CD4-positive, alpha-beta memory T cell (primary cell): ENCODE data around the gene MIEF2. TPM values are rescaled to one million over a fixed set of nuclear protein-coding genes. Genes with fewer than 3 reads are reported as not detected.
"Not testable (repeated sequence)": the region's sequence is repeated elsewhere in the genome, so short reads cannot be mapped to it uniquely, and the experiment has no call there.

ENCODE experiments used
- CTCF ChIA-PET: fragments of 350-600 bp; sonication (Branson Sonifier 250); formaldehyde crosslinking; loops from one replicate; lab custom pipeline; 2021; ENCODE audit warnings: inconsistent platforms; ENCODE audit not compliant: partially characterized antibody; lab: Charles Lee
- POLR2A ChIA-PET: fragments of 350-600 bp; sonication (Branson Sonifier 250); formaldehyde crosslinking; loops from one replicate; lab custom pipeline; 2021; ENCODE audit not compliant: partially characterized antibody; lab: Charles Lee
- DNase-seq, 5 donors: peaks; one replicate each; pipeline versions ENCODE4 v3.0.0 to v3.0.0-alpha.2; 2020 to 2022; ENCODE audit warnings: mixed read lengths in 1 of 5
- H3K27ac ChIP-seq: one replicate; pipeline ENCODE4 v1.7.0; 2013; ENCODE audit warnings: low read depth, low read length
- H3K27me3 ChIP-seq: 2 replicates; pipeline ENCODE4 v1.7.0; 2013; ENCODE audit warnings: mild to moderate bottlenecking, low read length, moderate library complexity; ENCODE audit not compliant: insufficient read depth
- H3K36me3 ChIP-seq: 2 replicates; pipeline ENCODE4 v1.7.0; 2013; ENCODE audit warnings: mild to moderate bottlenecking, low read length, moderate library complexity; ENCODE audit not compliant: insufficient read depth
- H3K4me1 ChIP-seq: 2 replicates; pipeline ENCODE4 v1.7.0; 2013; ENCODE audit warnings: mild to moderate bottlenecking, low read length, moderate library complexity; ENCODE audit not compliant: insufficient read depth
- H3K4me3 ChIP-seq, 2 donors: one replicate each; pipeline ENCODE4 v1.7.0; 2013; ENCODE audit warnings: low read length in 2 of 2, mild to moderate bottlenecking in 1 of 2
- H3K9me3 ChIP-seq, 2 donors: one replicate each; pipeline ENCODE4 v1.7.0; 2013; ENCODE audit warnings: low read length in 2 of 2, control low read depth in 1 of 2; ENCODE audit not compliant: control insufficient read depth in 1 of 2
- H3K27ac Mint-ChIP-seq, 7 donors: one replicate each; pipeline ENCODE4 v1.8.0; 2020 to 2021; ENCODE audit warnings: mixed read lengths in 7 of 7, mild to moderate bottlenecking in 6 of 7, inconsistent platforms in 3 of 7, moderate library complexity in 3 of 7
- H3K27me3 Mint-ChIP-seq, 2 donors: one replicate each; pipeline ENCODE4 v1.8.0; 2020 to 2021; ENCODE audit warnings: mixed read lengths in 2 of 2
- H3K36me3 Mint-ChIP-seq, 2 donors: one replicate each; pipeline ENCODE4 v1.8.0; 2020 to 2021; ENCODE audit warnings: mixed read lengths in 2 of 2, inconsistent platforms in 1 of 2, mild to moderate bottlenecking in 1 of 2
- H3K4me1 Mint-ChIP-seq, 4 donors: one replicate each; pipeline ENCODE4 v1.8.0; 2020 to 2021; ENCODE audit warnings: mixed read lengths in 4 of 4, mild to moderate bottlenecking in 1 of 4
- H3K4me3 Mint-ChIP-seq, 8 donors: one replicate each; pipeline ENCODE4 v1.8.0; 2020 to 2021; ENCODE audit warnings: mixed read lengths in 8 of 8, mild to moderate bottlenecking in 7 of 8, moderate library complexity in 6 of 8, inconsistent platforms in 3 of 8
- H3K9me3 Mint-ChIP-seq, 8 donors: one replicate each; pipeline ENCODE4 v1.8.0; 2020 to 2021; ENCODE audit warnings: mixed read lengths in 8 of 8, mild to moderate bottlenecking in 5 of 8, inconsistent platforms in 3 of 8, moderate library complexity in 1 of 8
- intact Hi-C: fragments of 100-400 bp; cut with micrococcal nuclease; formaldehyde crosslinking; loops from one replicate; pipeline ENCODE4 v1.15.1; 2023
- polyA plus RNA-seq, 2 donors: library from polyadenylated mRNA; unstranded; fragments of 300-500 nt; fragmentation: Illumina TruSeq; gene quantifications; one replicate each; pipeline ENCODE4 v1.2.3, GENCODE V29; 2021
- total RNA-seq, 2 experiments: library from RNA; stranded (reverse); gene quantifications; one replicate each; pipeline ENCODE4 v1.2.3, GENCODE V29; 2021

Gene MIEF2, protein sequence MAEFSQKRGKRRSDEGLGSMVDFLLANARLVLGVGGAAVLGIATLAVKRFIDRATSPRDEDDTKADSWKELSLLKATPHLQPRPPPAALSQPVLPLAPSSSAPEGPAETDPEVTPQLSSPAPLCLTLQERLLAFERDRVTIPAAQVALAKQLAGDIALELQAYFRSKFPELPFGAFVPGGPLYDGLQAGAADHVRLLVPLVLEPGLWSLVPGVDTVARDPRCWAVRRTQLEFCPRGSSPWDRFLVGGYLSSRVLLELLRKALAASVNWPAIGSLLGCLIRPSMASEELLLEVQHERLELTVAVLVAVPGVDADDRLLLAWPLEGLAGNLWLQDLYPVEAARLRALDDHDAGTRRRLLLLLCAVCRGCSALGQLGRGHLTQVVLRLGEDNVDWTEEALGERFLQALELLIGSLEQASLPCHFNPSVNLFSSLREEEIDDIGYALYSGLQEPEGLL
- total RNA-seq (10 to 100 TPM; 18.2 to 19.3 TPM), polyA plus RNA-seq (10 to 100 TPM in 1 of 2 donors, 1 to 10 TPM in 1; 9.9 to 10.9 TPM)

DNA sequence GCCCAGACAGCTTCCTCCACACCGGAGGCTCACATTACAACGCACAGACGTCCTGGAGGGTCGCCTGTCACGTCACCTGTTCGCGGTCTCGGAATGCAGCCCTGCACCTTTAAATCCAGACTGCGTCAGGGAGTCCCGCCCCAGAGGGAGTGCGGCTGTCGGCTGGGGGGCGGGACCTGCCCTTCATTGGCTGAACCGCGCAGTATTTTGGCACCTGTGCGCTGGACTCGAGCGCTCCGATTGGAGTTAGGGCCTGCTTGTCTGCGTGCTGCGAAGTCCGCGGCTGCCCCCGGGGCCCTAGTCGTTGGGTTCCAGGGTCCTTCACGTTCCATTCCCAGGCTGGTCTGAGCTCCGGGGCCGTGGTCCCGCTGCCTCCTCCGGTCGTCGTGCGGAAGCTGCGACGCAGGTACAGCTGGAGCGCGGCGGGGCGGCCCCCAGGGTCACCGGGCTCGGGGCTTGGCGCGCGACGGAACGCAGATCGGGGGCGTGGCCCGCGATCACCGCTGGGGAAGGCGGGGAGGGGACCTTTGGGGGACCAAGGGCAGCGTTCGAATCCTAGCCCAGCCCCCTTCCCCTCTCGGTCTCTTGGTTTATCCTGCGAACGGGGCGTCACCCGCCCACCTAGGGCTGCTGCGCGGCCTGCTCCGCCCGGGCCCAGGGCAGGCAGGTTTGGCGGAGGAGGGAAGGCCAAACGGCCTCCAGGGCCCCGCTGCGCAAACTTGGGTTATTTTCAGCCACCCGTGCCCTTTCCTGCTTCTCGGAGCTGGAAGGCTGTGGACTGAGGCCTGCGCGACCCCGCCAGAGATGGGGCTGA, at the start of gene MIEF2:
MIEF2 (plus strand) TSS at position 331 of the 814 bp plus-strand sequence. CDS start 2,059 bp downstream, outside the sequence.
- H3K27ac Mint-ChIP-seq: peak within 1 kb of the TSS; percentile 86 to 94 (median 89)
- H3K27me3 Mint-ChIP-seq: no peaks in the 10 kb centered on the region
- intact Hi-C loops: loop anchor here (1.0 kb wide), 3 partner anchors 35 to 77 kb away; partner anchors contain the start of genes ALKBH5, LLGL1 and SMCR8
- H3K9me3 Mint-ChIP-seq: no peaks in the 10 kb centered on the region
- Histone ChIP-seq H3K4me1 (peaks cover 53% of the 10 kb centered on the region), H3K9me3 (no peaks in the 10 kb centered on the region), H3K27me3 (no peaks in the 10 kb centered on the region), H3K27ac (peak within 1 kb of the TSS; percentile 96), H3K36me3 (peaks cover 32% of the 10 kb centered on the region), H3K4me3 (peak within 1 kb of the TSS; percentile 66 to 91)
- H3K4me1 Mint-ChIP-seq: peaks cover 17 to 56% (median 37%) of the 10 kb centered on the region in 4 donors
- ChIA-PET POLR2A (interaction anchor here (1.0 to 3.5 kb wide), 6 partner anchors 10 to 103 kb away, joined by 3 to 31 read pairs (median 4); partner anchors contain the start of genes ALKBH5, SHMT1, SMCR8 and TOP3A), CTCF (no interaction called here)
- H3K4me3 Mint-ChIP-seq: peak within 1 kb of the TSS; percentile 80 to 90 (median 82)
- DNase-seq: peak; percentile 90 to 94 (median 92)
- peaks cover 4 to 21% of the 10 kb centered on the region in 2 donors for H3K36me3 Mint-ChIP-seq

DNA sequence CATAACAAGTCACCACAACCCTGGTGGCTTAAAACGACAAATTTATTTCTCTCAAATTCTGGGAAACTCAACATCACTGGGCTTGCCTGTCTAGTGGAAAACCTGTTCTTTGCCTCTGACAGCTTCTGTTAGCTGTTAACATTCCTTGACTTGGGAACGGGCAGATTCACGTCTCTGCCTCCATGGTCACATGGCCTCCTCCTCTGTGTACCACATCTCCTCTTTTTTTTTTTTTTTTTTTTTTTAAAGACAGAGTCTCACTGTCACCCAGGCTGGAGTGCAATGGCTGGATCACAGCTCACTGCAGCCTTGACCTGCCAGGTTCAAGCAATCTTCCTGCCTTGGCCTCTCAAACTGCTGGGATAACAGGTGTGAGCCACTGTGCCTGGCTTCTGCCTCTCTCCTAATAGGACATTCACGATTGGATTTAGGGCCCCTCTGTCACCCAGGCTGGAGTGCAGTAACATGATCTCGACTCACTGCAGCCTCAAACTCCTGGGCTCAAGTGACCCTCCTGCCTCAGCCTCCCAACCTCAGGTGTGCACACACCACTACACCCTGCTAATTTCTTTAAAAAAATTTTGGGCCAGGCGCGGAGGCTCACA, 46.7 kb upstream of the MIEF2 start:
- Mint-ChIP-seq H3K27ac (peak overlapping the region in 2 of 7 donors; percentile 12 to 22), H3K9me3 (no peaks in the 10 kb centered on the region), H3K27me3 (no peaks in the 10 kb centered on the region), H3K36me3 (peaks cover 13 to 26% of the 10 kb centered on the region in 2 donors), H3K4me1 (peaks cover 0 to 9% (median under 1%) of the 10 kb centered on the region in 4 donors), H3K4me3 (no peak overlapping the region)
- Histone ChIP-seq H3K27me3 (no peaks in the 10 kb centered on the region), H3K4me1 (no peaks in the 10 kb centered on the region), H3K36me3 (peaks cover 21% of the 10 kb centered on the region), H3K27ac (no peak overlapping the region), H3K9me3 (no peaks in the 10 kb centered on the region), H3K4me3 (no peak overlapping the region)
- CTCF ChIA-PET: no interaction called here
- intact Hi-C loops: no loop called here
- no peak for DNase-seq
- POLR2A ChIA-PET: no interaction called here

DNA sequence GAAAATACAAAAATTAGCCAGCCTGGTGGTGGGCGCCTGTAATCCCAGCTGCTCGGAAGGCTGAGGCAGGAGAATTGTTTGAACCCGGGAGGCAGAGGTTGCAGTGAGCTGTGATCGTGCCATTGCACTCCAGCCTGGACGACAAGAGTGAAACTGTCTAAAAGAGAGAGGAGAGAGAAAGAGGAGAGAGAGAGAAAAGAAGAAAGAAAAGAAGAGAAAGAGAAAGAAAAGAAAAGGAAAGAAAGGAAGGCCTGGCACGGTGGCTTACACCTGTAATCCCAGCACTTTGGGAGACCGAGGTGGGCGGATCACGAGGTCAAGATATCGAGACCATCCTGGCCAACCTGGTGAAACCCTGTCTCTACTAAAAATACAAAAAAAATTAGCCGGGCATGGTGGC, 43.6 kb upstream of the MIEF2 start:
- DNase-seq, H3K4me1 Mint-ChIP-seq, H3K36me3 Mint-ChIP-seq, H3K4me3 ChIP-seq, H3K9me3 ChIP-seq, intact Hi-C loops, H3K27me3 Mint-ChIP-seq, H3K36me3 ChIP-seq, H3K27me3 ChIP-seq, H3K4me3 Mint-ChIP-seq, H3K9me3 Mint-ChIP-seq, H3K27ac ChIP-seq, H3K4me1 ChIP-seq: not testable (repeated sequence)
- ChIA-PET POLR2A (interaction anchor here (3.1 kb wide), 1 partner anchor 34 kb away, joined by 14 read pairs; the partner anchor contains the start of gene ALKBH5), CTCF (interaction anchor here (1.2 to 2.2 kb wide), 4 partner anchors 15 to 75 kb away, joined by 4 to 5 read pairs (median 4); no protein-coding TSS in a partner anchor)
- H3K27ac Mint-ChIP-seq: peak overlapping the region in 1 of 7 donors; percentile 86

DNA sequence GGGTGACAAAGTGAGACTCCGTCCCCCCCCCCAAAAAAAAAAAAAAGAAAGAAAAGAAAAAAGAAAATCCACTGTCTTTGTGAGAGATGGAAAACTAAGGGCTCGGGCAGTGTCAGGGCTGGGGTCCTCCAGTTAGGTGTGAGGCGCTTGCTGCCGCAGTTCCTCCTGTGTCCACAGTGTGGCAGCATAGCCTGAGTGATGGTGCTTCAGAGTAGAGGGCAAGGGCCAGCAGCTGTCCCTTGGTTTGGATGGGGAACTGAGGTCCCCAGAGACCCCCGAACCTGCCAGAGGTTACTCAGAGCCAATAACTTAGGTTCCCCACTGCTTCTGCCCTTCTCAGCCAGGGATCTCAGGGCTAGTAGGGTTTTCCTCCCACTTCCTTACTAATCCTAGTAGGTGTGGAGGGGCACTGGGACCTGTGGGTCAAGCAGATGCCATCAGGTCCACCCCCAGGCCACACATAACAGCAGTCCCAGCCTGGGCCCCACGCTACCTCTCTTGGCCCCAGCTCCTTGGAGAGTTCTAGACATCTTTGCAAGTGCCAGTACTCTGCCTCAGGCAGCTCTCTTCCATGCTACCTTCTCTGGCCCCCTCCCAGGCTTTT, 42.9 kb upstream of the MIEF2 start:
- H3K4me3 Mint-ChIP-seq: no peak overlapping the region

DNA sequence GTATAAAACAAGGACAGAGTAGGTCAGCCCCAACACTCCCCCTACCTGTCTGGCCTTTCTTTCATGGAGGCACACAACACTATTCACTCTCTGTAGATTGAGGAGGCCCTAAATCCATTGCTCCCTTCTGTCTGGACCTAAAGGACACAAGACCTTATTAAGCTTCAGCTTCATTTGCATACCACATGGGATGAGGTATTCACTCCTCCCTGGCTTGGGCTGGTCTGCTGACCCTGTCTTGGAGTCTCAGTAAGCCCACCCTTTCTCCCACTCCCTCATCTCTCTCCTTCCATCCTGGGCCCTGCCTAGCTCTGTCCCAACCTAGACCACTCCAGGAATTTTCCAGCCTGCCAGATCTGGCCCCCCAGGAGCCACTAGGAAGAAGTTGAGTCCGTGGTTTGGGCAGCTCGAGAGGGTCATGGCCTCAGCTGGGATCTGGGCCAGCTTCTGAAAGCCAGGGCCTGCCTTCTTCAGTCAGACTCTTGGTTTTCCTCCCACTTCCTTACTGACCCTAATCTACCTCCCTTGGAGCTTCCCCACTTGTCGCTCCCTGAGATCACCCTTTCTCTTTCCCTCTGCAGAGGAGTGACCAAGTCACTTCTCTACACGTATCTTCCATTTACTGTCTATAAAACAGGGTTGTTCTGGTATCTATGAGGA, 41.6 kb upstream of the MIEF2 start:
- H3K27me3 Mint-ChIP-seq: no peaks in the 10 kb centered on the region
- no peaks in the 10 kb centered on the region for H3K4me1 ChIP-seq
- no peaks in the 10 kb centered on the region for H3K27me3 ChIP-seq
- H3K36me3 Mint-ChIP-seq: no peaks in the 10 kb centered on the region
- peaks cover 0 to 2% (median 0%) of the 10 kb centered on the region in 8 donors for H3K9me3 Mint-ChIP-seq
- H3K4me1 Mint-ChIP-seq: peaks cover 0 to 8% (median under 1%) of the 10 kb centered on the region in 4 donors
- no peaks in the 10 kb centered on the region for H3K9me3 ChIP-seq
- ChIA-PET POLR2A (interaction anchor here (3.1 kb wide), 1 partner anchor 36 kb away, joined by 14 read pairs; the partner anchor contains the start of gene ALKBH5), CTCF (no interaction called here)
- H3K4me3 ChIP-seq: no peak overlapping the region
- intact Hi-C loops: no loop called here
- peak overlapping the region in 3 of 7 donors; percentile 24 to 66 (median 31) for H3K27ac Mint-ChIP-seq
- H3K27ac ChIP-seq: no peak overlapping the region
- no peaks in the 10 kb centered on the region for H3K36me3 ChIP-seq
- no peak overlapping the region for H3K4me3 Mint-ChIP-seq
- DNase-seq: no peak

More for the DNA sequence above, 42.9 kb upstream of the MIEF2 start:
- peak overlapping the region in 1 of 7 donors; percentile 26 for H3K27ac Mint-ChIP-seq
- Histone ChIP-seq H3K9me3 (no peaks in the 10 kb centered on the region), H3K27ac (no peak overlapping the region), H3K27me3 (no peaks in the 10 kb centered on the region), H3K36me3 (no peaks in the 10 kb centered on the region), H3K4me1 (no peaks in the 10 kb centered on the region), H3K4me3 (no peak overlapping the region)
- ChIA-PET CTCF (interaction anchor here (0.9 to 2.2 kb wide), 4 partner anchors 11 to 75 kb away, joined by 3 to 5 read pairs (median 4); no protein-coding TSS in a partner anchor), POLR2A (interaction anchor here (3.1 kb wide), 1 partner anchor 34 kb away, joined by 14 read pairs; the partner anchor contains the start of gene ALKBH5)
- H3K9me3 Mint-ChIP-seq: peaks cover 0 to 2% (median 0%) of the 10 kb centered on the region in 8 donors
- no peaks in the 10 kb centered on the region for H3K27me3 Mint-ChIP-seq
- H3K36me3 Mint-ChIP-seq: peaks cover 0 to 2% of the 10 kb centered on the region in 2 donors
- DNase-seq: peak; percentile 55 to 73 (median 63)
- intact Hi-C loops: no loop called here
- H3K4me1 Mint-ChIP-seq: peaks cover 0 to 4% (median under 1%) of the 10 kb centered on the region in 4 donors

DNA sequence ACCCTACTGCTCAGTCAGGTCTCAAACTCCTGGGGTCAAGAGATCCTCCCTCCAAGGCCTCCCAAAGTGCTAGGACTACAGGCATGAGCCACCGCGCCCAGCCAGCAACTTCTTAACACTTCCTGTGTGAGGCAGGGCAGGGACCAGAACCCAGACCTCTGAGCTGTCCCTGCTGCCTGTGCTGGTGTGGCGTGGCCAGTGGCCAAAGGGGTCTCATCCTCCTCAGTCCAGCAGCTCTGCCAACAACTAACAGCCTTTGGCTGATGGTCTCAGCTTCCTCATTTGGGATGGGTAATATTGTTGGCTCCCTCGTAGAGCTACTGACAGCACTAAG, 36.4 kb upstream of the MIEF2 start:
- intact Hi-C loops: no loop called here
- H3K4me3 Mint-ChIP-seq: no peak overlapping the region

More for the DNA sequence above, 36.4 kb upstream of the MIEF2 start:
- peaks cover 15 to 39% (median 21%) of the 10 kb centered on the region in 4 donors for H3K4me1 Mint-ChIP-seq
- POLR2A ChIA-PET: interaction anchor here (2.5 kb wide), 1 partner anchor 40 kb away, joined by 9 read pairs; the partner anchor contains the start of gene ALKBH5
- H3K4me1 ChIP-seq: peaks cover 28% of the 10 kb centered on the region
- no peak for DNase-seq
- H3K27me3 ChIP-seq: no peaks in the 10 kb centered on the region
- no peaks in the 10 kb centered on the region for H3K9me3 ChIP-seq
- H3K27ac Mint-ChIP-seq: no peak overlapping the region
- peaks cover 0 to 2% (median 0%) of the 10 kb centered on the region in 8 donors for H3K9me3 Mint-ChIP-seq
- H3K27me3 Mint-ChIP-seq: no peaks in the 10 kb centered on the region
- H3K36me3 ChIP-seq: no peaks in the 10 kb centered on the region
- H3K4me3 ChIP-seq: no peak overlapping the region
- H3K36me3 Mint-ChIP-seq: no peaks in the 10 kb centered on the region
- no peak overlapping the region for H3K27ac ChIP-seq
- CTCF ChIA-PET: interaction anchor here (0.8 to 0.9 kb wide), 2 partner anchors 24 to 41 kb away, joined by 3 read pairs; partner anchors contain the start of gene ALKBH5
